H9 (cell line): Measurements from ENCODE around the gene DISP3. TPM values are rescaled to one million over a fixed set of nuclear protein-coding genes. Genes with fewer than 3 reads are reported as not detected.

Experiments used
- DNase-seq: peaks from one replicate; pipeline ENCODE4 v3.0.0-alpha.2; 2017
- H2AFZ ChIP-seq: one replicate; pipeline ENCODE4 v1.6.1; 2013; ENCODE audit warnings: mild to moderate bottlenecking, low read length, control low read depth, moderate library complexity
- H2AK5ac ChIP-seq: 2 replicates; pipeline ENCODE4 v1.6.1; 2013; ENCODE audit warnings: low read length, control low read depth, mixed read lengths; ENCODE audit not compliant: insufficient read length
- H2BK120ac ChIP-seq: one replicate; pipeline ENCODE4 v1.6.1; 2013; ENCODE audit warnings: low read depth, mild to moderate bottlenecking, low read length, control low read depth, inconsistent platforms; ENCODE audit not compliant: poor library complexity, severe bottlenecking
- H2BK12ac ChIP-seq: 2 replicates; pipeline ENCODE4 v1.6.1; 2013; ENCODE audit warnings: low read length, control low read depth, mixed read lengths, low read depth; ENCODE audit not compliant: insufficient read length
- H2BK15ac ChIP-seq: 2 replicates; pipeline ENCODE4 v1.6.1; 2013; ENCODE audit warnings: low read depth, low read length, control low read depth
- H2BK20ac ChIP-seq: one replicate; pipeline ENCODE4 v1.6.1; 2013; ENCODE audit warnings: low read depth, mild to moderate bottlenecking, low read length, control low read depth, inconsistent platforms; ENCODE audit not compliant: poor library complexity, severe bottlenecking
- H2BK5ac ChIP-seq: 2 replicates; pipeline ENCODE4 v1.6.1; 2013; ENCODE audit warnings: low read length, control low read depth, mixed read lengths; ENCODE audit not compliant: insufficient read length
- H3K14ac ChIP-seq: 2 replicates; pipeline ENCODE4 v1.6.1; 2013; ENCODE audit warnings: low read length, control low read depth; ENCODE audit not compliant: insufficient read depth
- H3K18ac ChIP-seq: 2 replicates; pipeline ENCODE4 v1.6.1; 2013; ENCODE audit warnings: low read depth, mild to moderate bottlenecking, mixed read lengths, low read length, control low read depth; ENCODE audit not compliant: insufficient read length
- H3K23ac ChIP-seq: 2 replicates; pipeline ENCODE4 v1.6.1; 2013; ENCODE audit warnings: low read length, control low read depth, mixed read lengths, low read depth; ENCODE audit not compliant: insufficient read length
- H3K23me2 ChIP-seq: 2 replicates; pipeline ENCODE4 v1.6.1; 2013; ENCODE audit warnings: low read depth, mild to moderate bottlenecking, mixed read lengths, low read length, control low read depth; ENCODE audit not compliant: insufficient read length, poor library complexity, severe bottlenecking
- H3K27ac ChIP-seq: 2 replicates; pipeline ENCODE4 v1.5.1; 2013; ENCODE audit warnings: low read length, control low read depth, mixed read lengths, low read depth; ENCODE audit not compliant: insufficient read length
- H3K27me3 ChIP-seq: 2 replicates; pipeline ENCODE4 v1.6.1; 2013; ENCODE audit warnings: low read length, control low read depth, inconsistent platforms; ENCODE audit not compliant: insufficient read depth
- H3K4ac ChIP-seq: 2 replicates; pipeline ENCODE4 v1.6.1; 2013; ENCODE audit warnings: low read depth, mild to moderate bottlenecking, control low read depth, inconsistent platforms, low read length, moderate library complexity
- H3K4me1 ChIP-seq: 2 replicates; pipeline ENCODE4 v1.6.1; 2013; ENCODE audit warnings: low read length, control low read depth, inconsistent platforms; ENCODE audit not compliant: insufficient read depth
- H3K4me2 ChIP-seq: 2 replicates; pipeline ENCODE4 v1.6.1; 2013; ENCODE audit warnings: low read length, control low read depth, mixed read lengths; ENCODE audit not compliant: insufficient read length, insufficient read depth
- H3K56ac ChIP-seq: 2 replicates; pipeline ENCODE4 v1.6.1; 2013; ENCODE audit warnings: low read depth, mild to moderate bottlenecking, mixed read lengths, low read length, control low read depth; ENCODE audit not compliant: insufficient read length
- H3K79me1 ChIP-seq: 2 replicates; pipeline ENCODE4 v1.6.1; 2013; ENCODE audit warnings: low read depth, mild to moderate bottlenecking, moderate library complexity, low read length, control low read depth, inconsistent platforms; ENCODE audit not compliant: insufficient read depth, poor library complexity, severe bottlenecking
- H3K79me2 ChIP-seq: 2 replicates; pipeline ENCODE4 v1.6.1; 2013; ENCODE audit warnings: low read length, control low read depth, inconsistent platforms; ENCODE audit not compliant: insufficient read depth
- H3K9ac ChIP-seq: 2 replicates; pipeline ENCODE4 v1.6.1; 2013; ENCODE audit warnings: low read length, control low read depth, mixed read lengths; ENCODE audit not compliant: insufficient read length; ENCODE audit errors: extremely low read depth
- H3K9me3 ChIP-seq: one replicate; pipeline ENCODE4 v1.6.1; 2013; ENCODE audit warnings: low read depth, low read length, inconsistent platforms; ENCODE audit not compliant: control insufficient read depth
- H3T11ph ChIP-seq: one replicate; pipeline ENCODE4 v1.6.1; 2013; ENCODE audit warnings: mild to moderate bottlenecking, low read length, control low read depth, inconsistent platforms
- H4K20me1 ChIP-seq: one replicate; pipeline ENCODE4 v1.6.1; 2013; ENCODE audit not compliant: control insufficient read depth, insufficient read length, insufficient read depth
- H4K5ac ChIP-seq: 2 replicates; pipeline ENCODE4 v1.6.1; 2013; ENCODE audit warnings: low read depth, mild to moderate bottlenecking, mixed read lengths, low read length, control low read depth; ENCODE audit not compliant: insufficient read length
- H4K8ac ChIP-seq: replicated peaks from 2 replicates; pipeline ENCODE4 v1.6.1; 2013; ENCODE audit warnings: low read length, control low read depth, mixed read lengths, low read depth; ENCODE audit not compliant: insufficient read length
- H4K91ac ChIP-seq: 2 replicates; pipeline ENCODE4 v1.6.1; 2013; ENCODE audit warnings: low read depth, mild to moderate bottlenecking, moderate library complexity, mixed read lengths, low read length, control low read depth; ENCODE audit not compliant: insufficient read length
- H3K27ac Mint-ChIP-seq, 3 experiments: 2 replicates in 2 of 3; 3 replicates in 1 of 3; pipeline ENCODE4 v1.8.0; 2020 to 2021; ENCODE audit warnings: mixed read lengths in 3 of 3, mild to moderate bottlenecking in 1 of 3, moderate library complexity in 1 of 3
- H3K27me3 Mint-ChIP-seq: 2 replicates; pipeline ENCODE4 v1.8.0; 2021; ENCODE audit warnings: low read depth, mild to moderate bottlenecking, moderate library complexity, mixed read lengths
- H3K36me3 Mint-ChIP-seq, 3 experiments: 2 replicates in 2 of 3; 3 replicates in 1 of 3; pipeline ENCODE4 v1.8.0; 2020 to 2021; ENCODE audit warnings: low read depth in 3 of 3, mixed read lengths in 3 of 3; ENCODE audit not compliant: insufficient read depth in 1 of 3
- H3K4me1 Mint-ChIP-seq, 2 experiments: 2 replicates each; pipeline ENCODE4 v1.8.0; 2020; ENCODE audit warnings: mixed read lengths in 2 of 2
- H3K4me3 Mint-ChIP-seq, 2 experiments: 2 replicates in 1 of 2; 3 replicates in 1 of 2; pipeline ENCODE4 v1.8.0; 2020 to 2021; ENCODE audit warnings: mild to moderate bottlenecking in 2 of 2, mixed read lengths in 2 of 2, moderate library complexity in 1 of 2
- H3K9me3 Mint-ChIP-seq, 2 experiments: 2 replicates in 1 of 2; 3 replicates in 1 of 2; pipeline ENCODE4 v1.8.0; 2020; ENCODE audit warnings: mild to moderate bottlenecking in 2 of 2, mixed read lengths in 2 of 2, moderate library complexity in 1 of 2
- WGBS: extraction: QIAGEN DNeasy Blood & Tissue Kit; methylation state at CpG from one replicate; pipeline ENCODE4 v1.1.7; 2013; ENCODE audit warnings: missing lambda C conversion rate, low lambda C conversion rate, mixed read lengths; ENCODE audit not compliant: insufficient read length; ENCODE audit errors: extremely low coverage; 5-methylcytosine and 5-hydroxymethylcytosine counted together
- total RNA-seq: library from RNA; stranded (reverse); gene quantifications from 2 replicates; pipeline ENCODE4 v1.2.1, GENCODE V29; 2021
- TF ChIP-seq, protein P1 (sequence below): fragments of 200-600 bp; sonication (generic); conservative IDR thresholded peaks from 3 replicates; pipeline ENCODE4 v1.8.0; 2021; ENCODE audit warnings: antibody characterized with exemption, mild to moderate bottlenecking

DISP3 gene
- total RNA-seq, 1 experiment from 2014 or later, result 3.5 TPM

DNA sequence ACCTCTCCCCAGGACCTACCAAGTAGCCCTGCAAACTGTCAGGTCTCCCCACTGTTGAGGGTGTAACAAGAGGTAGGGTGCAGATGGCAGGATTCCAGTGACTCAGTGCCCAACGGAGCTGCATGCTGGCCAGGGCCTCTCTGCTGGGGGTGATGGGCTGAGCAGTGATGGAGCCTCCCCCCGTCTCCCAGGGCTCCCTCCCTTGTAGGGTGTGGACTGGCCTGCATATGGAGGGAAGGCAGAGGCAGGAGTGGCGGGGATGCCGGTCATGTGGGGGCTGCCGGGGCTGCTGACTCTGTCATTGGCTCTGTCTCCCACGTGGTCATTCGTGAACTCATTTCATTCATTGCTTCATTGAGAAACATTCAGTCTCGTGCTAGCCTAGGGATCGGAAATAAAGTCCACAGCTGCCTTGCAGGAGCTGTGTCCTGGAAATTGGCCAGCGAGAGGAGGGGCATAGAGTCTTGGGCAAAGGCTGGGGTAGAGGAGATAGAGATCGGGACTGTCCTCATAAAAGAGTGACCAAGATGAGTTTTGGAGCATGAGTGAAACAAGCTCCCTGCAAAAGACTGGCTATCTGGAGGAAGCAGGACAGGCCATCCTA is 22.9 kb upstream of the DISP3 start:
- Histone ChIP-seq H4K91ac (no peak overlapping the region), H2BK15ac (no peak overlapping the region), H3K4me2 (no peak overlapping the region), H3K23ac (no peak overlapping the region), H3K18ac (no peak overlapping the region), H4K8ac (no peak overlapping the region), H3K27ac (no peak overlapping the region), H3K4me1 (no peaks in the 10 kb centered on the region), H3K23me2 (no peaks in the 10 kb centered on the region), H3T11ph (no peak overlapping the region), H4K5ac (no peak overlapping the region), H3K4ac (no peak overlapping the region), H3K27me3 (no peaks in the 10 kb centered on the region), H3K9me3 (no peaks in the 10 kb centered on the region), H3K79me2 (no peaks in the 10 kb centered on the region), H3K9ac (no peak overlapping the region), H3K14ac (peak overlapping the region; percentile 10; the same call in 1 of the 2 replicates), H2BK120ac (no peak overlapping the region), H2AK5ac (no peak overlapping the region), H4K20me1 (peaks cover 3% of the 10 kb centered on the region), H2BK20ac (no peak overlapping the region), H2AFZ (no peak overlapping the region), H2BK5ac (no peak overlapping the region), H2BK12ac (no peak overlapping the region), H3K79me1 (no peaks in the 10 kb centered on the region), H3K56ac (no peak overlapping the region)
- no peak for DNase-seq
- Mint-ChIP-seq H3K9me3 (no peaks in the 10 kb centered on the region), H3K4me3 (no peak overlapping the region), H3K27me3 (peaks cover 10% of the 10 kb centered on the region), H3K27ac (no peak overlapping the region), H3K4me1 (no peaks in the 10 kb centered on the region), H3K36me3 (no peaks in the 10 kb centered on the region; a peak in 1 of 7 replicates)
- WGBS, result no CpG with 5 or more reads among the region's 11 CpGs
- TF ChIP-seq, protein P1, sequence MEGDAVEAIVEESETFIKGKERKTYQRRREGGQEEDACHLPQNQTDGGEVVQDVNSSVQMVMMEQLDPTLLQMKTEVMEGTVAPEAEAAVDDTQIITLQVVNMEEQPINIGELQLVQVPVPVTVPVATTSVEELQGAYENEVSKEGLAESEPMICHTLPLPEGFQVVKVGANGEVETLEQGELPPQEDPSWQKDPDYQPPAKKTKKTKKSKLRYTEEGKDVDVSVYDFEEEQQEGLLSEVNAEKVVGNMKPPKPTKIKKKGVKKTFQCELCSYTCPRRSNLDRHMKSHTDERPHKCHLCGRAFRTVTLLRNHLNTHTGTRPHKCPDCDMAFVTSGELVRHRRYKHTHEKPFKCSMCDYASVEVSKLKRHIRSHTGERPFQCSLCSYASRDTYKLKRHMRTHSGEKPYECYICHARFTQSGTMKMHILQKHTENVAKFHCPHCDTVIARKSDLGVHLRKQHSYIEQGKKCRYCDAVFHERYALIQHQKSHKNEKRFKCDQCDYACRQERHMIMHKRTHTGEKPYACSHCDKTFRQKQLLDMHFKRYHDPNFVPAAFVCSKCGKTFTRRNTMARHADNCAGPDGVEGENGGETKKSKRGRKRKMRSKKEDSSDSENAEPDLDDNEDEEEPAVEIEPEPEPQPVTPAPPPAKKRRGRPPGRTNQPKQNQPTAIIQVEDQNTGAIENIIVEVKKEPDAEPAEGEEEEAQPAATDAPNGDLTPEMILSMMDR, result no peak
